CD14-positive monocyte (primary cell): ENCODE measurements around the gene IFIH1. TPM values are rescaled to one million over a fixed set of nuclear protein-coding genes. Genes with fewer than 3 reads are reported as not detected.

Source experiments
- DNase-seq, 3 donors: peaks; one replicate each; pipeline ENCODE4 v3.0.0-alpha.2; 2011 to 2022
- H2AFZ ChIP-seq: 2 replicates; pipeline ENCODE4 v1.6.0; 2012; ENCODE audit warnings: mild to moderate bottlenecking, low read depth, low read length, inconsistent platforms; ENCODE audit not compliant: insufficient read depth, poor library complexity, severe bottlenecking
- H3K27ac ChIP-seq, 2 donors: 1 replicate in 1 of 2; 2 replicates in 1 of 2; pipeline ENCODE4 v1.5.1; 2012 to 2013; ENCODE audit warnings: low read length in 2 of 2, control low read depth in 1 of 2, inconsistent platforms in 1 of 2, low read depth in 1 of 2, mild to moderate bottlenecking in 1 of 2
- H3K27me3 ChIP-seq, 2 donors: one replicate each; pipeline versions ENCODE4 v1.6.0 to v1.6.1; 2011 to 2013; ENCODE audit warnings: low read length in 2 of 2; ENCODE audit not compliant: control insufficient read depth in 2 of 2, insufficient read depth in 2 of 2
- H3K36me3 ChIP-seq, 2 donors: replicated peaks in 1 of 2; 1 replicate in 1 of 2; 2 replicates in 1 of 2; pipeline versions ENCODE4 v1.5.1 to v1.6.1; 2012 to 2013; ENCODE audit warnings: low read length in 2 of 2, control low read depth in 1 of 2, inconsistent platforms in 1 of 2, mild to moderate bottlenecking in 1 of 2; ENCODE audit not compliant: insufficient read depth in 2 of 2, control insufficient read depth in 1 of 2
- H3K4me1 ChIP-seq, 2 donors: 1 replicate in 1 of 2; 2 replicates in 1 of 2; pipeline versions ENCODE4 v1.5.1 to v1.6.1; 2012 to 2013; ENCODE audit warnings: low read length in 2 of 2, control low read depth in 1 of 2, inconsistent platforms in 1 of 2, mild to moderate bottlenecking in 1 of 2, moderate library complexity in 1 of 2; ENCODE audit not compliant: insufficient read depth in 2 of 2, control insufficient read depth in 1 of 2
- H3K4me2 ChIP-seq: replicated peaks from 2 replicates; pipeline ENCODE3; 2012; ENCODE audit warnings: low read length, moderate library complexity, mild to moderate bottlenecking; ENCODE audit not compliant: poor library complexity, severe bottlenecking; ENCODE audit errors: extremely low read depth
- H3K4me3 ChIP-seq, 3 experiments: fragments of 200-600 bp in 1 of 3; sonication (generic) in 1 of 3; replicated peaks in 1 of 3; 1 replicate in 2 of 3; 2 replicates in 1 of 3; pipeline ENCODE4 v1.5.1; 2011 to 2013; ENCODE audit warnings: low read length in 3 of 3, mild to moderate bottlenecking in 3 of 3, control low read depth in 2 of 3, low read depth in 2 of 3, inconsistent platforms in 1 of 3, moderate library complexity in 1 of 3
- H3K79me2 ChIP-seq: 2 replicates; pipeline ENCODE4 v1.6.0; 2012; ENCODE audit warnings: mild to moderate bottlenecking, control low read depth, inconsistent platforms, low read length, moderate library complexity; ENCODE audit not compliant: insufficient read depth
- H3K9ac ChIP-seq: 2 replicates; pipeline ENCODE4 v1.6.0; 2017; ENCODE audit warnings: low read length, mild to moderate bottlenecking; ENCODE audit not compliant: insufficient read depth, poor library complexity, severe bottlenecking
- H3K9me3 ChIP-seq, 2 donors: replicated peaks in 1 of 2; 1 replicate in 1 of 2; 2 replicates in 1 of 2; pipeline versions ENCODE4 v1.5.1 to v1.6.1; 2012 to 2013; ENCODE audit warnings: low read length in 2 of 2, control low read depth in 1 of 2; ENCODE audit not compliant: control insufficient read depth in 1 of 2, insufficient read depth in 1 of 2
- H4K20me1 ChIP-seq: 2 replicates; pipeline ENCODE4 v1.6.0; 2012; ENCODE audit warnings: mild to moderate bottlenecking, low read length, control low read depth, moderate library complexity; ENCODE audit not compliant: insufficient read depth
- H3K27ac Mint-ChIP-seq, 7 donors: one replicate each; pipeline ENCODE4 v1.8.0; 2020; ENCODE audit warnings: mild to moderate bottlenecking in 7 of 7, mixed read lengths in 7 of 7, moderate library complexity in 6 of 7, inconsistent platforms in 2 of 7
- H3K27me3 Mint-ChIP-seq, 3 donors: one replicate each; pipeline ENCODE4 v1.8.0; 2021 to 2022; ENCODE audit warnings: low read depth in 3 of 3, mild to moderate bottlenecking in 3 of 3, mixed read lengths in 3 of 3, moderate library complexity in 3 of 3, inconsistent platforms in 1 of 3
- H3K36me3 Mint-ChIP-seq, 2 donors: one replicate each; pipeline ENCODE4 v1.8.0; 2020; ENCODE audit warnings: mixed read lengths in 2 of 2, inconsistent platforms in 1 of 2, mild to moderate bottlenecking in 1 of 2
- H3K4me1 Mint-ChIP-seq: one replicate; pipeline ENCODE4 v1.8.0; 2020; ENCODE audit warnings: mild to moderate bottlenecking, mixed read lengths
- H3K4me3 Mint-ChIP-seq, 2 donors: one replicate each; pipeline ENCODE4 v1.8.0; 2020; ENCODE audit warnings: mild to moderate bottlenecking in 2 of 2, mixed read lengths in 2 of 2, moderate library complexity in 1 of 2
- H3K9me3 Mint-ChIP-seq, 7 donors: one replicate each; pipeline ENCODE4 v1.8.0; 2020 to 2022; ENCODE audit warnings: mixed read lengths in 7 of 7, mild to moderate bottlenecking in 6 of 7, moderate library complexity in 6 of 7, inconsistent platforms in 2 of 7
- WGBS: methylation state at CpG from one replicate; pipeline ENCODE4 v1.1.5; 2013; ENCODE audit warnings: missing lambda C conversion rate; ENCODE audit not compliant: insufficient coverage; 5-methylcytosine and 5-hydroxymethylcytosine counted together
- intact Hi-C, 2 donors: fragments of 100-400 bp; cut with micrococcal nuclease; formaldehyde crosslinking; loops; one replicate each; pipeline versions ENCODE4 v1.15.0 to v1.15.1; 2023
- polyA plus RNA-seq, 3 donors: library from polyadenylated mRNA; depleted of rRNA in 1 of 3; unstranded in 2 of 3; stranded (reverse) in 1 of 3; fragments of 300-500 nt in 2 of 3; fragments of >200 nt in 1 of 3; fragmentation: Illumina TruSeq in 2 of 3; gene quantifications; 1 replicate in 2 of 3; 2 replicates in 1 of 3; pipeline ENCODE4 v1.2.3, GENCODE V29; 2012 to 2021
- TF ChIP-seq, protein P1 (sequence below): fragments of 200-600 bp; IDR thresholded peaks from one replicate; pipeline ENCODE4 v1.8.0; 2022; ENCODE audit warnings: antibody characterized with exemption, mild to moderate bottlenecking

Gene IFIH1
- polyA plus RNA-seq, 3 donors = 11.6 to 17.6 (median 17.1) TPM

DNA sequence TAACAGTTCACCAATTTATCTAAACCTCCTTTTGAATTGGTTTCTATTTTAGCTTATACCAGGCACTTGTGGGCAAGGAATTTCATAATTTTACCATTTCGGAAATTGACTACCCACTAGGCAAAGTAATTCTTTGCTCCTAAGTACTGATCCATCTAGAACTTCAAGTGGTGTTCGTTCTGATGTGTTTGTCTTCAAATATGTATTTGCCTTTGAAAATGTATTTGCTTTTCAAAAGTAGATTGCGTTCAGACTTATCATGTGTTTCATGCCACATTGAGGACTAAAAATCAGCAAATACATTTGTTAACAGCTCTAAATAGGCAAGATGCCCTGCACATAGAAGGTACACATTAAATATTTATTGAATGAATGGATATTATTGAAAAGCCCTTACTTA is 26.7 kb downstream of the IFIH1 start:
- Mint-ChIP-seq H3K9me3 (no peaks in the 10 kb centered on the region), H3K27ac (no peak overlapping the region), H3K4me1 (peaks cover 10% of the 10 kb centered on the region), H3K36me3 (peaks cover 25 to 29% of the 10 kb centered on the region in 2 donors), H3K27me3 (no peaks in the 10 kb centered on the region), H3K4me3 (no peak overlapping the region)
- TF ChIP-seq, protein P1, sequence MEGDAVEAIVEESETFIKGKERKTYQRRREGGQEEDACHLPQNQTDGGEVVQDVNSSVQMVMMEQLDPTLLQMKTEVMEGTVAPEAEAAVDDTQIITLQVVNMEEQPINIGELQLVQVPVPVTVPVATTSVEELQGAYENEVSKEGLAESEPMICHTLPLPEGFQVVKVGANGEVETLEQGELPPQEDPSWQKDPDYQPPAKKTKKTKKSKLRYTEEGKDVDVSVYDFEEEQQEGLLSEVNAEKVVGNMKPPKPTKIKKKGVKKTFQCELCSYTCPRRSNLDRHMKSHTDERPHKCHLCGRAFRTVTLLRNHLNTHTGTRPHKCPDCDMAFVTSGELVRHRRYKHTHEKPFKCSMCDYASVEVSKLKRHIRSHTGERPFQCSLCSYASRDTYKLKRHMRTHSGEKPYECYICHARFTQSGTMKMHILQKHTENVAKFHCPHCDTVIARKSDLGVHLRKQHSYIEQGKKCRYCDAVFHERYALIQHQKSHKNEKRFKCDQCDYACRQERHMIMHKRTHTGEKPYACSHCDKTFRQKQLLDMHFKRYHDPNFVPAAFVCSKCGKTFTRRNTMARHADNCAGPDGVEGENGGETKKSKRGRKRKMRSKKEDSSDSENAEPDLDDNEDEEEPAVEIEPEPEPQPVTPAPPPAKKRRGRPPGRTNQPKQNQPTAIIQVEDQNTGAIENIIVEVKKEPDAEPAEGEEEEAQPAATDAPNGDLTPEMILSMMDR = no peak
- no peak overlapping the region for H3K4me3 ChIP-seq
- no peaks in the 10 kb centered on the region for H3K9me3 ChIP-seq
- no peaks in the 10 kb centered on the region for H3K27me3 ChIP-seq
- no peak overlapping the region for H3K9ac ChIP-seq
- H3K79me2 ChIP-seq = no peaks in the 10 kb centered on the region
- no peak for DNase-seq
- H3K27ac ChIP-seq = no peak overlapping the region
- no CpG with 5 or more reads among the region's 3 CpGs for WGBS
- intact Hi-C loops = no loop called here
- H3K4me2 ChIP-seq = no peak overlapping the region
- H3K36me3 ChIP-seq = peaks cover 35 to 53% of the 10 kb centered on the region in 2 donors
- no peaks in the 10 kb centered on the region for H3K4me1 ChIP-seq
- peaks cover 10% of the 10 kb centered on the region for H4K20me1 ChIP-seq
- H2AFZ ChIP-seq = no peak overlapping the region

GRCh38 chr2:162282765-162283425 is 35.6 kb downstream of the IFIH1 start:
- intact Hi-C loops = no loop called here

More at GRCh38 chr2:162282765-162283425, 35.6 kb downstream of the IFIH1 start:
- Histone ChIP-seq H3K27ac (no peak overlapping the region), H3K4me1 (peaks cover 0 to under 1% of the 10 kb centered on the region in 2 donors), H3K79me2 (no peaks in the 10 kb centered on the region), H3K27me3 (no peaks in the 10 kb centered on the region), H3K9me3 (no peaks in the 10 kb centered on the region), H3K36me3 (peaks cover 79 to 96% of the 10 kb centered on the region in 2 donors), H3K4me2 (no peak overlapping the region), H2AFZ (no peak overlapping the region), H3K4me3 (no peak overlapping the region), H3K9ac (no peak overlapping the region), H4K20me1 (no peaks in the 10 kb centered on the region)
- H3K27me3 Mint-ChIP-seq = no peaks in the 10 kb centered on the region
- H3K27ac Mint-ChIP-seq = peak overlapping the region in 2 of 7 donors; percentile 5 to 49
- H3K4me3 Mint-ChIP-seq = no peak overlapping the region
- H3K4me1 Mint-ChIP-seq = peaks cover 9% of the 10 kb centered on the region
- H3K36me3 Mint-ChIP-seq = peaks cover 78 to 79% of the 10 kb centered on the region in 2 donors
- no peaks in the 10 kb centered on the region for H3K9me3 Mint-ChIP-seq
- DNase-seq = no peak
- TF ChIP-seq, protein P1 = no peak
- WGBS = 88% methylated on average over 2 of the region's 4 CpGs
